Measurements from ENCODE around the gene RPL3.

Gene RPL3

GRCh38 chr22:39317084-39317774 is 2.2 kb downstream of the RPL3 start:
- no peak for DNase-seq (ENCODE audit: low read depth)

GRCh38 chr22:39316440-39317083 is 2.9 kb downstream of the RPL3 start:
- DNase-seq (ENCODE audit: low read depth): peak; percentile 70

GRCh38 chr22:39315389-39315788 is 4.0 kb downstream of the RPL3 start:
- DNase-seq (ENCODE audit: low read depth): no peak

- DNase-seq (ENCODE audit: low read depth): no peak
Observed at GRCh38 chr22:39314251-39314971, 5.0 kb downstream of the RPL3 start.

- no peak for DNase-seq (ENCODE audit: low read depth)
Observed at GRCh38 chr22:39313258-39314001, 6.0 kb downstream of the RPL3 start.

GRCh38 chr22:39312410-39312809 is 7.0 kb downstream of the RPL3 start:
- no peak for DNase-seq (ENCODE audit: low read depth)

GRCh38 chr22:39311592-39312400 is 7.6 kb downstream of the RPL3 start:
- DNase-seq (ENCODE audit: low read depth): peak; percentile 41

- DNase-seq (ENCODE audit: low read depth): no peak
Observed at GRCh38 chr22:39309881-39310714, 9.3 kb downstream of the RPL3 start.

- DNase-seq (ENCODE audit: low read depth): no peak
Observed at GRCh38 chr22:39309364-39309861, 10.0 kb downstream of the RPL3 start.

GRCh38 chr22:39308614-39309363 is 10.6 kb downstream of the RPL3 start:
- no peak for DNase-seq (ENCODE audit: low read depth)

- peak; percentile 48 for DNase-seq (ENCODE audit: low read depth)
Observed at GRCh38 chr22:39306456-39307361, 12.7 kb downstream of the RPL3 start.

GRCh38 chr22:39303892-39304671 is 15.3 kb downstream of the RPL3 start:
- no peak for DNase-seq (ENCODE audit: low read depth)

- no peak for DNase-seq (ENCODE audit: low read depth)
Observed at GRCh38 chr22:39303358-39303757, 16.1 kb downstream of the RPL3 start.

- DNase-seq (ENCODE audit: low read depth): no peak
Observed at GRCh38 chr22:39302431-39302960, 16.9 kb downstream of the RPL3 start.

GRCh38 chr22:39301926-39302325 is 17.5 kb downstream of the RPL3 start:
- no peak for DNase-seq (ENCODE audit: low read depth)

- DNase-seq (ENCODE audit: low read depth): no peak
Observed at GRCh38 chr22:39301108-39301507, 18.3 kb downstream of the RPL3 start.

GRCh38 chr22:39300186-39300830 is 19.1 kb downstream of the RPL3 start:
- DNase-seq (ENCODE audit: low read depth): no peak

Data from activated T-cell treated with anti-CD3 and anti-CD28 coated beads for 48 hours (primary cell).